ENCODE data around the gene ZNF799.
"Not testable (repeated sequence)": the region's sequence is repeated elsewhere in the genome, so short reads cannot be mapped to it uniquely, and the experiment has no call there.

The ZNF799 gene

DNA sequence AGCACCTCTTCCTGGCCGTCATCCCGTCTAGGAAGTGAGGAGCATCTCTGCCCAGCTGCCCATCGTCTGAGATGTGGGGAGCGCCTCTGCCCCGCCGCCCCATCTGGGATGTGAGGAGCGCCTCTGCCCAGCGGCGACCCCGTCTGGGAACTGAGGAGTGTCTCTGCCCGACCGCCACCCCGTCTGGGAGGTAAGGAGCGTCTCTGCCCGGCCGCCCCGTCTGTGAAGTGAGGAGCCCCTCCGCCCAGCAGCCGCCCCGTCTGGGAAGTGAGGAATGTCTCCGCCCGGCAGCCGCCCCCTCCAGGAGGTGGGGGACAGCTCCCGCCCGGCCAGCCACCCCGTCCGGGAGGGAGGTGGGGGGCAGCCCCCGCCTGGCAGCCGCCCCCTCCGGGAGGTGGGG lies 38.8 kb downstream of the ZNF799 start:
- DNase-seq (ENCODE audit: low spot score): not testable (repeated sequence)

- DNase-seq (ENCODE audit: low spot score): no peak
These were observed 47.7 kb downstream of the ZNF799 start for GRCh38 chr19:12353375-12353774.

GRCh38 chr19:12350890-12351197 lies 50.2 kb downstream of the ZNF799 start:
- DNase-seq (ENCODE audit: low spot score): no peak

DNA sequence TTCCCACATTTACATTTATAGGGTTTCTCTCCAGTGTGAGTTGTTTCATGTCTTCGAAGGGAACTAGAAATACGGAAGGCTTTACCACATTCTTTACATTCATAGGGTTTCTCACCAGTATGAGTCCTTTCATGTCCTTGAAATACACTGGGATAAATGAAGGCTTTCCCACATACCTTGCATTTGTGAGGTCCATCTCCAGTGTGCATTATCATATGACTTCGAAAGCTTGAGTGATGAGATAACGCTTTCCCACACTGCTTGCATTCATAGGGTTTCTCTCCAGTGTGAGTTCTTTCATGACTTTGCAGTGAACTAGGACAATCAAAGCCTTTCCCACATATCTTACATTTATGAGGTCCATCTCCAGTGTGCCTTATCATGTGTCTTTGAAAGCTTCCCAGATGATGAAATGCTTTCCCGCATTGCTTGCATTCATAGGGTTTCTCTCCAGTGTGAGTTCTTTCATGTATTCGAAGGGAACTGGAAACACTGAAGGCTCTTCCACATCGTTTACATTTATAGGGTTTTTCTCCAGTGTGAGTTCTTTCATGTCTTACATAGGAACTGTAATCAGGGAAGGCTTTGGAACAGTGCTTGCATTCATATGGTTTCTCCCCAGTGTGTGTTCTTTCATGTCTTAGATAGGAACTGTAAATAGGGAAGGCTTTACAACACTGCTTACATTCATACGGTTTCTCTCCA lies 50.7 kb downstream of the ZNF799 start:
- DNase-seq (ENCODE audit: low spot score): no peak

- peak; percentile 20 for DNase-seq (ENCODE audit: low spot score)
These were observed 54.2 kb downstream of the ZNF799 start for GRCh38 chr19:12346896-12347295.

DNA sequence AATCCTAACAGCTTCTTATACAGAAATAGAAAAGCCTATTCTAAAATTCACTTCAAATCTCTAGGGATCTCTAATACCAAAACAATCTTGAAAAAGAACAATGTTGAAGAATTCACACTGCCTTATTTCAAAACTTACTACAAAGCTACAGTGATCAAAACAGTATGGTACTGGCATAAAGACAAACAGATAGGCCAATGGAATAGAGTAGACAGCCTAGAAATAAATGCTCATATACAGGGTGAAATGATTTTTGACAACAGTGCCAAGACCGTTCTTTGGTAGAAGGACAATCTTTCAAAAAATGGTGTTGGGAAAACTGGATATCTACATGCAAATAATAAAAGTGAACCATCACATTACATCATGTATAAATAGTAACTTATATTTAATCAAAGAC lies 55.9 kb downstream of the ZNF799 start:
- DNase-seq (ENCODE audit: low spot score): no peak
